ENCODE data around the gene RGS10.

DNA sequence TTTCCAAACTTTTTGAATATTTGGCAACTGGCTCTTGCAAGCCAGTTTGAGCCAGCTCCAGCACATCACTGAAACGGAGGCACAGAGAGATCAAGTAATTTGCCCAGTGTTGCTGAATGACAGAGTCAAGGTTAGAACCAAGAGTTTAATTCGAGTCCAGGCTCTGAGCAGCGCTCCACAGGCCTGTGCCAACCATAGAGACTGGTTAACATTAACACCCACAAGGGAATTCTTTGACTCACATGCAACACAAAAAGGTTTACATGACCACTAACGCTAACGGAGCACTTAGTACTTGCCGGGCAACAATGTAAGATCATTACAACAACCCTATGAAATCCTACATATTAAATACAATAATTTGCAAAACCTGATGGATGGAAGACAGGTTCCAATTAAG, 1.5 kb downstream of the RGS10 start:
- TF ChIP-seq POLR2A (IDR thresholded peaks at IDR 0.05) (no peak), POLR2AphosphoS5 (IDR thresholded peaks at IDR 0.05) (no peak)
- TF ChIP-seq, protein P1, sequence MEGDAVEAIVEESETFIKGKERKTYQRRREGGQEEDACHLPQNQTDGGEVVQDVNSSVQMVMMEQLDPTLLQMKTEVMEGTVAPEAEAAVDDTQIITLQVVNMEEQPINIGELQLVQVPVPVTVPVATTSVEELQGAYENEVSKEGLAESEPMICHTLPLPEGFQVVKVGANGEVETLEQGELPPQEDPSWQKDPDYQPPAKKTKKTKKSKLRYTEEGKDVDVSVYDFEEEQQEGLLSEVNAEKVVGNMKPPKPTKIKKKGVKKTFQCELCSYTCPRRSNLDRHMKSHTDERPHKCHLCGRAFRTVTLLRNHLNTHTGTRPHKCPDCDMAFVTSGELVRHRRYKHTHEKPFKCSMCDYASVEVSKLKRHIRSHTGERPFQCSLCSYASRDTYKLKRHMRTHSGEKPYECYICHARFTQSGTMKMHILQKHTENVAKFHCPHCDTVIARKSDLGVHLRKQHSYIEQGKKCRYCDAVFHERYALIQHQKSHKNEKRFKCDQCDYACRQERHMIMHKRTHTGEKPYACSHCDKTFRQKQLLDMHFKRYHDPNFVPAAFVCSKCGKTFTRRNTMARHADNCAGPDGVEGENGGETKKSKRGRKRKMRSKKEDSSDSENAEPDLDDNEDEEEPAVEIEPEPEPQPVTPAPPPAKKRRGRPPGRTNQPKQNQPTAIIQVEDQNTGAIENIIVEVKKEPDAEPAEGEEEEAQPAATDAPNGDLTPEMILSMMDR (IDR thresholded peaks at IDR 0.05): no peak

All from breast epithelium (tissue), 3 donors.